ENCODE data around the gene OSBPL2. TPM values are rescaled to one million over a fixed set of nuclear protein-coding genes. Genes with fewer than 3 reads are reported as not detected.
A peak's percentile ranks its signal among the peaks of the same experiment; 100 is the strongest.

OSBPL2 gene
- total RNA-seq, result 58.5 TPM

- peak; percentile 96 for ATAC-seq
These were observed at the start of gene OSBPL2 for GRCh38 chr20:62237801-62238568. OSBPL2 (plus strand) TSS chr20:62238521; CDS start chr20:62256185, 17,664 bp downstream.

DNA sequence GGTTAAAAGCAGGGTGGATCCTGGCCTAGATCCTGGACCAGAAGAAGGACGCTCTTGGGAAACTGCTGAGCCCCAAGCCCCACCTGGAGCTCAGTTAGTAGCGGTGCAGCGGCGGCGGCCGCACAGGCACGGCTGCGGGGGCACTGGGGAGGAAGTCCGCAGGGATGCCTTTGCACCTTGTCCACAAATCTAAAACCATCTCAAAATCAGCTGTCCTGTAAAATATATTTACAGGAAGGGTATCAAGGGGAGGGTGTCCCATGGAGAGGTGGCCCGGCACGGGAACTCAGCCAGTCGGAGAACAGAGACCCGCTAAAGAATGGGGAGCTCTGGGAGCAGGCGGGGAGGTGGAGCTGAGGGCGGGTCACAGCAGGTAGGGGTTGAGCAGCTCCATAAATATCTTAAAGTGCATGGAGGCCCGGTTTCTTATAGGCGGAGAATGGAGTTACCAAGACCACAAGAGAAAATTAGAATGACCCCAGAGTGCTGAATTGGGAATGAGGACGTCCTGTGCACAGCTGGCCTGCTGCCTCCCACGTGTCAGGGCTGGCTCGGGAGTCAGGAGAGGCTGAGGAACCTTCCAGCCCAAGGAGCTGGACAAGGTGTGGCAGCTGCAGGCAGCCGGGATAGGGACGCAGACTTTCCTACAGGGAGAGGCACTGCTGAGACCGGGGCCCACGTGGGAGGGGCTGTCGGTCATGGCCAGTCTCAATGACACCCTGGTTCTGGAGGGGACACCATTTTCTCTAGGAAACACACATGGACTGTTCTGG is 47.5 kb upstream of the OSBPL2 start:
- ATAC-seq, result no peak

GRCh38 chr20:62191781-62192559 is 46.4 kb upstream of the OSBPL2 start:
- ATAC-seq, result no peak

GRCh38 chr20:62192635-62193034 is 45.7 kb upstream of the OSBPL2 start:
- no peak for ATAC-seq

DNA sequence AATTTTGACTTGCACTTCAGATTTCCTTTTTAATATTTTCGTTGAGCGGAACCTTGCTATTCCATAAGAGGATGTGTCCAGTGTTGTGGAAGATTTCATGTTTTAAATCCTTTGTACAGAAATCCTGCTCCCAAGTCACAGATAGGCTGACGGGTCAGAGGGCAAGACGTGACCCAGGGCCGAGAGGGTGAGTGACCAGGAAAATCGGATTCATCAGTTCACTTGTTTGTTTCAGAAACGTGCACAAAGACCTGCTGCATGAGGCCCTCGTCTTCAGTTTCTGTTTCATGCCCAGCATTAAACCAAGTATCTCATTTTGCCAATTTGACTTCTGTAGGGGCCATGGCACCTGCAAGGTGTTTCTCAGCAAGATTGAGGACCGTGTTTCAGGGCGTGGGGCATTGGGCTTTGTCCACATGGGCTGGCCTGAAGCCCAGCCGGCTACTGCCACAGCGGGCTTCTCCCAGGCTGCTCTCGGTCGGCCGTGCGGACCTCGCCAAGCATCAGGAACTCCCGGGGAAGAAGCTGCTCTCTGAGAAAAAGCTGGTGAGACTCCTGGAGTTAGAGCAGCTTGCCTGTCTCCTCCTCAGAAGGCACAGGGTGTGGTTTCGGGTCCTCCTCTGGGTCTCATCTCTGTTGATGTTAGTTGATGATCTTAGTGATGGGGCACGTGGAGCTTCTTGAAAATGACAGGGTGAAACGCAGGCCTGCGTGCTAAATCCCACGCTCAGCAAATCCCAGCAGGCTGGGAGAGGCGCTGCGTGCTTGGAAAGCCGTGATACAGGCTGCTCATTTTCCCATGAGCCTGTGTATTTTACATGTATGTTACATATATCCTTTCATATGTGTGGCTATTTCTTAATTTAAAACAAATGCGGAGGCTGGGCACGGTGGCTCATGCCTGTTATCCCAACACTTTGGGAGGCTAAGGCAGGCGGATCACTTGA is 45.0 kb upstream of the OSBPL2 start:
- ATAC-seq, result no peak

- ATAC-seq, result no peak
These were observed 43.3 kb upstream of the OSBPL2 start for GRCh38 chr20:62195075-62195405.

GRCh38 chr20:62195736-62196135 is 42.6 kb upstream of the OSBPL2 start:
- ATAC-seq, result no peak

DNA sequence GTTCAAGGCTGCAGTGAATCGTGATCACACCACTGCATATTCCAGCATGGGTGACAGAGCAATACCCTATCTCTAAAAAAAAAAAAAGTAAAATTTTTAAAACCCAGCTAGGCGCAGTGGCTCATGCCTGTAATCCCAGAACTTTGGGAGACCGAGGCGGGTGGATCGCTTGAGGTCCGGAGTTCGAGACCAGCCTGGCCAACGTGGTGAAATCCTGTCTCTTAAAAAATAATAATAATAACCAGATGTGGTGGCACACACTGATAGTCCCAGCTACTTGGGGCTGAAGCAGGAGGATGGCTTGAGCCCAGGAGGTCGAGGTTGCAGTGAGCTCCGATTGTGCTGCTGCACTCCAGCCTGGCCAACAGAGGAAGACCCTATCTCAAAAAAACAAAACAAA is 42.0 kb upstream of the OSBPL2 start:
- ATAC-seq, result no peak

DNA sequence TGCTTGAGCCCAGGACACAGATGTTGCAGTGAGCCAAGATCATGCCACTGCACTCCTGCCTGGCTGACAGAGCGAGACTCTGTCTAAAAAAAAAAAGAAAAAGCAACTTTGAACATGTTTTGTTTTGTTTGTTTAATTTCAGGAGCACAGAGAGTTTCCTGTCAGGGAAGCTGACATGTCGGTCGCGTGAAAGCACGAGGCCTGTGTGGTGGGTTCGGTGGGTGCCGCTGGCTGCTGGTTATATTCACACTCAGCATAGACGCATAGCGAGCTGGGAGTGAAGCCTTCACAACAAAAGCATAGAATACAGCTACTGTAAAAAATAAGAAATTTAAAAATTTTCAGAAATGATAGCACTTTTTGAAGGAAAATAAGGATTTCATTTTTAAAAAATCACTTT is 41.0 kb upstream of the OSBPL2 start:
- ATAC-seq, result no peak

GRCh38 chr20:62197801-62198200 is 40.5 kb upstream of the OSBPL2 start:
- ATAC-seq, result no peak

- no peak for ATAC-seq
These were observed 39.8 kb upstream of the OSBPL2 start for GRCh38 chr20:62198496-62198895.

DNA sequence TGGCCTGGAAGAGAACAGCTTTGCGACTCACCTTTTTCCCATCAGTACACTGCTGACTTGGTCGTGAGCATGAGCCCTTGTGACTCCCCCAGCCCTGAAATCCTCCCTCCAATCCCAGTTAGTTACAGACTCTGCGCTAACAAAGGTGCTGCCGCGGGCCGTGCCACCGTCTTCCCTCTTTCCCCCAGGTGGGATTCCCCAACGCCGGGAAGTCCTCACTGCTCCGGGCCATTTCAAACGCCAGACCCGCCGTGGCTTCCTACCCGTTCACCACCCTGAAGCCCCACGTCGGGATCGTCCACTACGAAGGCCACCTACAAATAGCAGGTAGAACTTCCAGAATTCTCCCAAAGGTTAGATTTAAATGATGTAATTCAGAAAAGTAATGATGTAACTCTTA is 39.4 kb upstream of the OSBPL2 start:
- no peak for ATAC-seq

DNA sequence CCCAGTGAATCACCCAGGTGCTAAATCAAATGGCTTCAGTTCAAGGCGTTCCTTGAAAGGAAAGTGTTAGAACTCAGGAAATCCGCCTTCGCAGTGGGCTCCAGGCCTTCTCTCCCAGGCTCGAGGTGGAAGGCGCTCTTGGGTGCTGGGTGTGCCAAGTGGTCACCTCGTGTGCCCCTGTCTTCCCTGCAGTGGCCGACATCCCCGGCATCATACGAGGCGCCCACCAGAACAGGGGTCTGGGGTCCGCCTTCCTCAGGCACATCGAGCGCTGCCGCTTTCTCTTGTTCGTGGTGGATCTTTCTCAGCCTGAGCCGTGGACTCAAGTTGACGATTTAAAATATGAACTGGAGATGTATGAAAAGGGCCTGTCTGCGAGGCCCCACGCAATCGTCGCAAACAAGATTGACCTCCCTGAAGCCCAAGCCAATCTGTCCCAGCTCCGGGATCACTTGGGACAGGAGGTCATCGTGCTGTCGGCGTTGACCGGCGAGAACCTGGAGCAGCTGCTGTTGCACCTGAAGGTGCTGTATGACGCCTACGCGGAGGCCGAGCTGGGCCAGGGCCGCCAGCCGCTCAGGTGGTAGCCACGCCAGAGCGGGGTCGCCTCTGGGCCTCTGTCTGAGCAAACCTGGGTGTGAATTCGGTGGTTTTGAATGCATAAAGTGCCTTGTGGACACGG is 37.7 kb upstream of the OSBPL2 start:
- no peak for ATAC-seq

DNA sequence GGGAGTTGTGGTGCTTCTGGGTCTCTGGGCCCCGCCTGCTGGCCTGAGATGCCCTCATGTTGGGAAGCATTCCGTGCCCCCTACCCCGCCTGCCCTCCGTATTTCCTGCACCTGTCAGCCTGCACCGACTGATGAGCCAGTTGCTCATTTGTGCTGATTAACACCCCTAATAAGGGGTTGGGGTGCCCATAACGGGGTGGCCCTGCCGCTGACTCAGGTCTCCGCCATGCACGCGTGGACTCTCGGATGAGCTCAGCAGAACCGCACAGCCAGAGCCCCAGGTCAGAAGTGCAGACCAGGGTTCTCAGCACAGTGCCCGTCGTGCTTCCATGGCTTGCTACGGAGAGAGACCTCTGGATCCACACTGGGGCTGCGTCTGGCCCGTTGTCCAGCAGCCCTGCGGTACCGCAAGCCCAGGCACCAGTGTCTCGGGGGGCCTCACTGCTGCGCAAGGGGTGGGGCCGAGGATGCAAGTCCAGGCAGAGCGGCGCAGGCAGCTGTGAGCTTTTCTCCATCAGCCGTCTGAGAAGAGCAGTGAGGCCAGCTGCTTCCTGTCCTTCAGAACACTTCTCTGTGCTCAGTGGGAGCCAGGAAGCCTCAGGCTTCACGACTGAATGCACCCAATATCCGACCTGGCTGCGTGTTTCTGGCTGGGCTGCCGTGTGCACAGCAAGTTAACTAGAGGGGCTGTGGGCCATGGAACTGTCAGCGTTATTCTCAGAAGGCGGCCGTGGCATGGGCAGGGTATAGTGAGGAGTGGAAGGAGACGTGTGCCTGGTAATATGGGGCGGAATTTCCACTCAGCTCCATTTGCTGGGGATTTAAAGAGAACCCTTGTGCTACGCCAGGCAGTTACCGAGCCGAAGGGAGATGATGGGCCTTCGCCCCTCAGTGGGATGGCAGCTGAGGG is 36.9 kb upstream of the OSBPL2 start:
- ATAC-seq, result peak; percentile 30

- peak; percentile 16 for ATAC-seq
These were observed 36.3 kb upstream of the OSBPL2 start for GRCh38 chr20:62202083-62202395.

DNA sequence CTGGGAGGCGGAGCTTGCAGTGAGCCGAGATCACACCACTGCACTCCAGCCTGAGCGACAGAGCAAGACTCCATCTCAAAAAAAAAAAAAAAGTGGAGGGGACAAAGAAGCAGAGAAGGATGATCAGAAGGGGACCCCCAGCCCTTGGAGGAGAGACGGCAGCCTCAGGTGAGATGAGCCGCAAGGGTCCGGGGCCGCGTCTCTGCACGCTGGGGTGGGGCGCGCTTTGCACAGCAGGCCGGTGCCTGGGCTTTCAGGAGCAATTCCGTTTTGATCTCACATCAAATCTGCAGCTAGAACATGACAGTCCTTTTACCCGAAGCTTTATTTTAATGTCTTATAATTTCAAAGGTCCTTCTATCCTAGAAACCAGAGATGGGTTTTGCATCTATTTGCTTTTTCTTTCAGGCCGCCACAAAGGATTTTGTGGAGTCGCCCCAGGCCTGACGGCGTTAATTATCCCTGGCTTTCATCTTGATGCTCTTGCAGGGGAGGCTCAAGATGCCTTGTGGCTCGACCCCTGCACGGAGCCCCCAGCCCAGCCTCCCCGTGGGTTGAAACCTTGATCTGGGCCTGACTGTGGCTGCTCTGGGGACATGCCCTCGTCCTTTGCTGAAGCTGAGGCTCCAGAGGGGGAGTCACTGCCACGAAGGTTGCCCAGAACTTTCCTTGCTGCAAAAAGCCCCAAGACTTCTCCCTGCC is 35.5 kb upstream of the OSBPL2 start:
- ATAC-seq, result no peak

- ATAC-seq, result no peak
These were observed 34.8 kb upstream of the OSBPL2 start for GRCh38 chr20:62203378-62204030.

DNA sequence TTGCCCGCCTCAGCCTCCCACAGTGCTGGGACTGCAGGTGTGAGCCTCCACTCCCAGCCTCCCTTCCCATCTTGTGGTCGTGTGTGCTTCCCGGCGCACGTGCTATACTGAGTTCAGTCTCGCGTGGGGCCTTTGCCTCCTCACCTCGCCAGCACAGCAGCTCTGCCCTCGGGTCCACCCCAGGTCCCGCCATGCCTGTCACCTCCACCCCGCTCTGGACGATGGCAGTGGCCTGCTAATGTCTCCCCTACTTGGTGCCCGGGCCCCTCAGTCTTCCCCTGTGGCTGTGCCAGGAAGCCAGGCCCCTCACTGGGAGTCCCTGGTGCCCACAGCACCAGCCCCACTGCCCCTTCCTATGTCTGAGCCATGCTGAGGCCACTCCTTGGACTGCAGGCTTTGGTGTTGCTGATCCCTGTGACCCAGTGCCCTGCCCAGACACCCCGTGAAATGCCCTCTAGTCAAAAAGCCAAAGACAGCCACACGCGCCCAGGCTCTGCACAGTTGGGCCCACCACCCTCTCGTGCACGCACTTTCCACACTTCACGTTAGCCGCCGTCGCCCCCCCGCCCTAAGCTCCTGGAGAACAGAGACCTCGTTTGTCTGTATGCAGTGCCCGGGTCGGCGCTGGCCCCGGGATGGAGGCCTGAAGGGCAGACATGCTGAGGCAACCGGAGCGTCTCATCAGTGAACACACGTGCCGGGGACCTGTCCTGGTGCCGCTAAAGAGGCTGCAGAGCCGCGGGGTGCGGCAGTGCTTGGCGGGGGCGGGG is 32.5 kb upstream of the OSBPL2 start:
- no peak for ATAC-seq

DNA sequence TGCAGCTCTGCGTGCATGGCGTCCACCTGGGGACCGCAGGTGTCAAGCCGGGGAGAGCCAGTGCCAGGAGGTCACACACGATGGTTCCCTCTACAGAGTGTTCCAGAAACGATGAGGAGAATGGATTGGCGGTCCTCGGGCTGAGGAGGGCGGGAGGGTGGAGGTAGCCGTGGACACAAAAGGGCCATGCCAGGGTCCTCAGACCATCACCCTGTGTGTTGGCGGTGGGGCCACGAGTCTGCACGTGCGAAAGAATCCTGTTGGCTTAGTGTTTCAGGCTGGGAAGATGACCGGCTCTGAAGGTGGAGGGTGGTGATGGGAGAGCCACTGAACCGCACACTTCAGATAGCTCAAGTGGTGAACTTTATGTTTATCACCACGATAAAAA is 31.9 kb upstream of the OSBPL2 start:
- no peak for ATAC-seq
